Right lung (tissue), 5 donors: ENCODE data around the gene HECW1. TPM values are rescaled to one million over a fixed set of nuclear protein-coding genes. Genes with fewer than 3 reads are reported as not detected.
A peak's percentile ranks its signal among the peaks of the same experiment; 100 is the strongest.

Source experiments
- DNase-seq, 2 donors: peaks; one replicate each; pipeline ENCODE4 v3.0.0-alpha.2; 2013
- polyA plus RNA-seq, 5 donors: library from polyadenylated mRNA; unstranded; fragments of 120-200 nt; gene quantifications; one replicate each; pipeline versions ENCODE4 v1.2.1 to v1.2.3, GENCODE V29; 2013; ENCODE audit warnings: inconsistent platforms in 1 of 5, low replicate concordance in 1 of 5; ENCODE audit not compliant: insufficient read length in 5 of 5, insufficient read depth in 1 of 5

HECW1 gene
- polyA plus RNA-seq, 5 donors: 1.9 to 3.6 (median 3.4) TPM

DNA sequence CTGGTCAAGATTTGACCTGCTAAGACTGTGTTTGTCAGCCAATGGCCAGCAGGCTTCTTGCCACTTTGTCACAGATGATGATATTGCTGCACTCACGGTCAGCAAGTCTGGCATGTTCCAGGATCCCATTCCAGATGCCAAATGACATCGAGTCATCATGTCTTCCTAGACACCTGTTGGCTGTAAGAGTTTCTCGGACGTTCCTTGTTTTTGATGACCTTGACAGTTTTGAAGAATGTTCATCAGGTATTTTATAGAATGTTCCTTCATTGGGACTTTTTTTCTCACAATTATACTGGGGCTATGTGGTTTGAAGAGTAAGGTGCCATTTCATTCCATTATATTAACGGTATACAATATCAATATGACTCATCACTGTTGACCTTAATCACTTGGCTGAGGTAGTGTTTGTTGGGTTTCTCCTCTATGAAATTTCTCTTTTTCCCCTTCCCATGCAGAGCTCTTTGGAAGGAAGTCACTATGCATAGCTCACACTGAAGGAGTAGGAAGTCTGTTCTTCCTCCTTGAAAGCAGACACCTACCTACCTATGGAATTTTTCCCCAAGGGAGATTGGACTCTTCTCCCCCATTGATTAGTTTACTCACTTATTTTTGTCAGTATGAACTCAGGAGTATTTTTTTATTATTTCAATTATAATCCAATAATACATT lies 31.6 kb downstream of the HECW1 start:
- DNase-seq: no peak

DNA sequence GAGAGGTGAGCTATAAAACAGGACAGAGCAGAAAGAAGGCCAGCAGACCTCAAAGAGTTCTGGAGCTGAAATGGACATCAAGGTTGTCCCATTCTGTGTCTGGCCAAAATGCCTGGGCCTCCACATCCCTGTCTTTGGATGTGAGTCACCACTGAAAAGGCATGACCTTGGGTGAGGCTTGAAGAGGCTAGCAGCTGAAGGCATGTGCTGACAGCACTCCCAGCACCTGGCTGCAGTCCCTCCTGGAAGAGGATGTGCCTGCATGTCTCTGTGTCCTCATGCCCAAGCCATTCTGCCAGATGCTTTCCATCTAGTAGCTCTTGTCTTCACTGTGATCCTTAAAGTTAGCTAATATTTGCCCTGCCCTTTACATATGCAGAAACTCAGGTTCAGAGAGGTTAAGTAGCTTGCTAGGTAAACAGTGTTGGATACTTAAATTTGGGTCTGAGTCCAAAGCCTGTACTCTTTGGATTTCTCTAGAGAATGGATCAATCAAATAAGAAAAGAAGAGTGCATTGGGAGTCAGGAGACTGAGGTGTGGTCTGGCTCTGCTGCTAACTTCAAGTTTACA lies 35.8 kb downstream of the HECW1 start:
- peak in 1 of 2 donors; percentile 12 for DNase-seq

DNA sequence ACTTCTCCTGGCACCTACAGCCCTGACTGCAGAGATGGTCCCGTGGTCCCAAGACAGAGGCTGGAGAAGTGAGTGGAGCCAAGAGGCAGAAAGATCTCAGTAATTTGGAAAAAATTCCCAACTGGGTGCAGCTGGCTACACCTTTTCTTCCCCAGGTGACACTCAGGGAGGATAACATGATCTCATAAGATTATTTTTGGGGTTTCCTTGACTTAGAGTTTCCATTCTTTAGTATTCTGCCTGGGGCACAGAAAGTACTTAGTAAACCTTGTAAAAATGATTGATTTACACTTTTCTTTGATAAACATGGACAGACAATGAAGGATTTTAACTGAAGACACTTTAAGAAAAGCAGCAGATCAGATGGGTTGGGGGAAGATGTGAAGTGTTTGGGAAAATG lies 38.6 kb downstream of the HECW1 start:
- DNase-seq: no peak

DNA sequence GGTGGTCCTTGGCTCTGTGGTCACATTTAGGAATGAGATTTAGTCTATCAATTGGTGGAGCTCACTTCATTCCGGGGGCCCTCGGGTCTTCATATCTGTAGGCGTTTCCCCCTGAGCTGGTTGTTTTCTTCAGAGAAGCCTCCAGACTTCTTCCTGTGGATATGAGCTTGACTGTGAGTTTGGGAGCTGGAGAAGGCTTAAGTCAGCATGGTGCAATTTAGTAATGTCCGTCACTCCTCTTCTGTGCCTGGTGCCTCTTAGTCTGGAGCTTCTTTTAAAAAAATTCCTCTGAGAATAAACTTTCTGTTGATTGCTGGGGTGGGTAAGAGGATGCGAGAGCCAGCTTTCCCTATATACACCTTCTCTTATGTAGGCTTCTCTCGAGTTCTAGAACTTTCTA lies 40.2 kb downstream of the HECW1 start:
- DNase-seq: no peak

DNA sequence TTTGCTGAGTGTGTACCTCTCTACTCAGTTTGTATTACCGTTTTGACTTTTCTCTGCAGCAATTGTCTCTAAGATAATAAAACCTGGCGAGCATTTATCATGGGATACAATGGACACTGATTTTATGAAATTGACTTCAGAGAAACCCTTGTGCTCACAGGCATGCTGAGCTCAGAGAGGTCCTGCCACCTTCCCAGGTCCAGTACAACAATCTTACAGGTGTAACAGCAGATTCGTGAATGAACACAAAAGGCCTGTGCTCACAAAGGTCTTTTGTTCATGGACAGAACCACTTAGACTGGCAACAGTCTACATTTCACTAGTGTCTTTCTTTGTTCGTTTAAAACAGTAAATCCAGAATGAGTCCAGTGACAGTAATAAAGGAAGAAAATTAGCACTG lies 43.2 kb downstream of the HECW1 start:
- DNase-seq: no peak

DNA sequence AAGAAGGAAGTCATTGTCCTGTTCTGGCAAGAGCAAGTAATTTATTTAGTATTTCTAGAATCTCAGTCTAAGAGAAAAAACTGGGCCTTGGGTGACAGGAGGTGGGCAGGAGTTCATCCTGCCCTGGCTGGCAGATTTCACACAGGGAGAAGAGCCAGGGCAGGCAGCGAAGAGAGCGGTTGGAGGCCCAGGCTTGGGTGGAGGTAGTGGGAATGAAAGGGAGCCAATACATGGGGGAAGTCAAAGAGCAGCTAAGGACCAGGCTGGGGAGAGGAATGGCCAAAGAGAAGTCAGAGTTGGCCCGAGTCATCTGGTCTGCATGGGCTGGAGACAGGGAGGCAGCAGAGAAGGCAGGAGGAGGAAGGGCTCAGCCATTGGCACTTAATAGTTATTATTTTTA lies 51.4 kb downstream of the HECW1 start:
- no peak for DNase-seq

DNA sequence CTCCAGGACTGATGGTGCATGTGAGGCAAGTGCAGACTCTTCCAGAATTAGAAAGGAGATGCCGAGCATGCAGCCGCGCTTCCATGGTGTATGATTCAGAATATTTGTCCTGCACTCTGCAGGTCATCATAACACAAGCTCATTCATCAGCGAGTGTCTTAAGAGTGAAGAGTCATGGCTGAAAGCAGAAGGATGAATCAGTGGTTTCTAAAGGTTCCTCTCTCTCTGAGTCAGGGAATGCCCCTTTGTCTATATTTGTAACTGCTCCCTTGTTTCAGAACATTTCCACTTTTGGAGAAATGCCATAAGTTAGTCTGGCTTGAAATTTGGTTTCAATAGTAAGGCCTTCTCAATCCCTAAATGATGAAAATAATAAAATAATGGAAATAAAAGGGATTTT lies 52.3 kb downstream of the HECW1 start:
- DNase-seq: no peak

DNA sequence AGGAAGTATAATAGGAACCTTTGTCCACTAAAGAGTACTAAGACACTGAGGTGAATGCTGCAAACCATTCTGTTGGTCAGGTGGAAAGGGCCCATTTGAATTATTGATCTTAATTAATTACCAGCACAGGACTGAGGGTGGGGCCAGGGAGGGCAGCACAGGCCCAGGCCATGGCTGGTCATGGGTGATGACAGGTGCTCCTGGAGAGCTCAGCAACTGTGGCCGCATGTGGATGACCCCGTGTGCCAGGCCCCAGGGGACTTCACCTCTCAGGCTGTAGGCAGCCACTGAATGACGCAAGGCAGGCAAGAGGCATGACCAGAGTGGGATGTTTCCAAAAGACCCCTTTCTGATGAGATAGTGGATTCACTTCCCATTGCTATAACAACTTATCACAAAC lies 54.2 kb downstream of the HECW1 start:
- DNase-seq: no peak

DNA sequence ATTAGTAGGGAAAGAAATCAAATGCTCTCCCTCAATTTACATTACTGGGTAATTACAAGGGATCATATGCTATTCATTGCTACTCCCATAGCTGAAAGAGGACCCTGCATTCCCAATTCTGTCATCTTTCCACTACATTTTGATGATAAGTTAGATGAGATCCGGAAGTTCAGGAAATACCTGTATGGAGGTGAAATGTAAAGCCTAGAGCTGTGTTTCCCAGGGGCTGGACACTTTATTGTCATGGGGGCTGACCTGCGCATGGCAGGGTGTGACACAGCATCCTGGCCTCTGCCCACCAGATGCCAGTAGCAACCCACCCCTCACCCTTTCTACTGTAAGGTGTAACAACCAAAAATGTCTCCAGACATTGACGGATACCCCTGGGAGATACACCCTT lies 56.6 kb downstream of the HECW1 start:
- no peak for DNase-seq

DNA sequence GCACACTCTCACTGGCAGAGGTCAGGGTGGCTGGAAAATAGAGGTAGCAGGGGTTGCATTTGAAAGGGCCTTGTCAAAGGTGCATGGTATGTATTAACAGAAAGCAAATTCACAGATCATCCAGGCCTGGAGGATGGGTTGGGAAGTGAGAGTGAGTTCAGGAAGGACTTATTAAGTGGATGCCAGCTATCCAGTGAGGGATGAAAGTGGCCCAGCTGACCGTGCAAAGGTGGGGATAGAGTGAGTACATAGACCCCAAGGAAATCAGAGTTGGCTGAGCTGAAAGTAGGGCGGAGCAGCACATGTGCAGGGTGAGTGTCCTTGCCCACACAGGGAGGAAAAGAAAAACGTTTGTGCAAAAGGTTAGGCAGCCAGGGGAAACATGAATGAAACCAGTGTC lies 58.1 kb downstream of the HECW1 start:
- DNase-seq: no peak

DNA sequence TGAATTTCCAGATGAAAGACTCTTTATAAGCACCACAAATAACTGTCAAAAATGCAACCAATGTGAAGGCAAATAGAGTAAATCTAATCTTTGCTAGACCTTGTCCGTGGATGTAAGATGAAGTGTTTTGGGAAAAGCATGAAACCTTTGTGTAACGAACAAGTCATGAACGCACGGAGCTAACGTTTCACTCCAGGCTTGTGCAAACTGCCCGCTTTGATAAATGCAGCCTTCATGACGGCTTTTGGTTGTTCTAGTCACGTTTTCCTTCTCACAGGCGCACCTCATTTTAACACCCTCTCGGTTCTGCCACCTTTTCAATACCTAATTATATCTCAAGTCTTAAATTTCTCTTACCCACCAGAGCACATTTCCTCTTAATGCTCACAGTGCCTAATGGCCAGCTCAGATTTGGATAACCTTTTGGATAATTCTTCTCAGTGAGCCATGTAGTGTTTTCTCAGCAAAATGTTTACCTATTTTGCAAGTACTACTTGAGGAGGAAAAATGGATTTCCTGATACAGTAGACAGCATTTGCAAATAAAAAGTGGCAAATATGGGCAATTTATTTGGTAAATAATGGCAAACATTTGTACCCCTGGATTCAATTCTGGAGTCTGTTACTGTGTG lies 63.2 kb downstream of the HECW1 start:
- DNase-seq: no peak

DNA sequence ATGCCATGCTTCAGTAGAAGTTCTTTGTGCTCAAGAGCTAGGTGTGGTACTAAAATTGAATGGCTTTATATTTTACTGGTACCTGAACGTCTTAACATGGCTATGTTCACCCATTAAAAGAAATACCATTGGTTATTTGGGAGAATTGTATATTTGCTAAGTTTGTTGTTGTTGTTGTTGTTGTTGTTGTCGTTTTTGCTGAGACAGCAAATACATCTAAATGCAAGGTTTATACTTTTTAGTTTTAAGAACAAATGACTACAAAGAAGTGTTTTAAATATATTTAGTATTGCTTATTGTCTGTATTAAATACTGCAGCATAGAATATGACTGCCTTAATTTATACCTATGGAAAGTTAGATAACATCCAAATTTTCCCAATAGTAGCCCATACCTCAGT lies 66.9 kb downstream of the HECW1 start:
- DNase-seq: no peak

DNA sequence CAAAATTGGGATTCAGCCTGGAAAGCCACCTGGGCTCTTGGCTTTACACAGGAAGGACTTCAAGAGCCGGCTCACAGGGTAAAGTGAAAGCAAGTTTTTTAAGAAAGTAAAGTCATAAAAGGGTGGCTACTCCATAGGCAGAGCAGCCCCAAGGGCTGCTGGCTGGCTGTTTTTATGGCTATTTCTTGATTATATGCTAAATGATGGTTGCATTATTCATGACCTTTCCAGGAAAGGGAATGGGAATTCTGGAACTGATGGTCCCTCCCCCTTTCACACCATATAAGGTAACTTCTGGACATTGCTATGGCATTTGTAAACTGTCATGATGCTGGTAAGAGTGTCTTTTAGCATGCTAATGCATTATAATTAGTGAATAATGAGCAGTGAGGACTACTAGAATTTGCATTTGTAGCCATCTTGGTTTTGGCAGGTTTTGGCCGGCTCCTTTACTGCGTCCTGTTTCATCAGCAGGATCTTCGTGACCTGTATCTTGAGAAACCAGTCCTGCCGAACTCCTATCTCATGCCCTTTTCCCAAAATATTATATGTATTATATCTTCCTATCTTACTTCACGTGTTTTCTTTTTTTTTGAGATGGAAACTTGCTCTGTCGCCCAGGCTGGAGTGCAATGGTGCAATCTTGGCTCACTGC lies 80.5 kb downstream of the HECW1 start:
- DNase-seq: no peak

DNA sequence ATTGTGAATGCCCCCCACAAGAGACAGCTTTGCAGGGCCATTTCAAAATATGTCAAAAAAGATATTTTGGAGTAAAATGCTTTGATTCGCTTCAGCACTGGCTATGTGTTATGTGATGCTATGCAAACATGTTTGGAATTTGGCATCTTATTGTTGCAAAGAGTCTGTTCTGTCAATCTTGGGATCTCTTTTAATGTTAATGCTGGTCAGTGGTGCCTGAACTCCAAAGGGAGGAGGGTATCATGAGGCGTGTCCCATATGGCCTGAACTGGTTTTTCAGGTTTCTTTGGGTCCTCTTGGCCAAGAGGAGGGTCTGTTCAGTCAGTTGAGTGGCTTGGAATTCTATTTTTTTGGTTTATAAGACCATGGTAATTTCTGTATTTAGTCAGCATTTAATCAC lies 81.4 kb downstream of the HECW1 start:
- DNase-seq: peak in 1 of 2 donors; percentile 6

DNA sequence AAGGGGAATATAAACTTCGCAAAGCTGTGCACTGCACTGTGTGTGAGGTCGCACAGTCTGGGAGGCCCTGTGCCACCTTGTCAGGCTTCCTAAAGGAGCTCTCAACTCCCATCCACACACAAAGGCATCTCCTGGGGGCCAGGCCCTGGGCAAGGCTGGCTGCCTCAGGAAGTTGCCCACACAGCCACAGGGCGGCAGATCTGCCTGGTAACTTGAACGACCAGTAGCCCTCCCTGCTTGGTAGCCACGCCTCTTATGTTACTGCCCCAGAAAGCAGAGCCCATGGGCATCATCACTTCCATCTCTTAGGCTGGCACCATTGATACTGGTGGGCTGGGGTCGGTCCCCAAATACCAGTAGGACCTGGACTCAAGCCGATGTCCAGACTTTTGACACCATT lies 82.8 kb downstream of the HECW1 start:
- no peak for DNase-seq

DNA sequence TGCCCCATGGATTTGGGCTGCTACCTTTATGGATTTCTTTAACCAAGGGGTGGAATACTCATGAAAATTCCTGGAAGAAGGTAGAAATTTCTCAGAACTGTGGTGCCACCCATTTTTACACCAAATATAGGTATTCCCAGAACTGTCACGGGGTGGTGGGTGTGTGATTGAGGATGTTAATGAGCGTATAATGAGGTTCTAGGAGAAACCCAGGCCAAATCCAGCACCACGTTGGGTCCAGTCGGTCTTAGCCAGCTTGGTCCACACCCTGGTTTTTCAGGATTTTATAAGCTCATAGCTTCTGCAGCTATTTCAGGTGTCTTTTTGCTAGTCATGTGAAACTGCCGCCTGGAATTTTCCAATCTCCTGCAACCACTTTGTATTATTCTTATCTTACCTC lies 83.3 kb downstream of the HECW1 start:
- DNase-seq: no peak

DNA sequence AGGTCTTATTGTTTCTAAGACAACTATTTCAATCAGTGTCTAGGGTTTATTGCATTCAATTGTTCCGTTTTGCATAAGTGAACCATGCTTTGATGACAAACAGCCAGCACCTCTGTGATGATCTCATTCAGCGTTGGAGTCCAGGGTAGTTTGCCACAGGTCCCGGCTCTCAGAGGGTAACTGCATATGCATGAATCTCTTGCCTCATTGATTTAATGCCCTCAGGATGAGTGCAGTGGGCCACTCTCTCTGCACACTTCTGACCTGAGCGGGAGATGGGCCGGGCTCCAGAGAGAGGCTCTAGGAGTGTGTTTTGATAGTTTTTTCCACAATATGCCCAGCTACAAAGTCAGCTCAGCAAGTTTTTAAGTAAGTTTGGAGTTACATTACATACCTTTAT lies 83.9 kb downstream of the HECW1 start:
- no peak for DNase-seq

DNA sequence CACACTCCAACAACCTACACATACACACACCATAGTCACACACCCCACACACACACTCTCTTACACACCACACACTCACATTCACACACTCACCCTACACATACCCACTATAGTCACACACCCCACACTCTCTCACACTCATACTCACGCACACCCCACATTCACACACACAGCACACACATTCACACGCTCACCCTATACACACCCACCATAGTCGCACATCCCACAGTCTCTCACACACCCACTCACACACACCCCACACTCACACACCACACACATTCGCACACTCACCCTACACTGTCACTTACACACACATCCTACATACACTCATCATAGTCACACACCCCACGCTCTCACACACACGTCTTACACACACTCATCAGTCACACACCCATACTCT lies 85.6 kb downstream of the HECW1 start:
- no peak for DNase-seq

DNA sequence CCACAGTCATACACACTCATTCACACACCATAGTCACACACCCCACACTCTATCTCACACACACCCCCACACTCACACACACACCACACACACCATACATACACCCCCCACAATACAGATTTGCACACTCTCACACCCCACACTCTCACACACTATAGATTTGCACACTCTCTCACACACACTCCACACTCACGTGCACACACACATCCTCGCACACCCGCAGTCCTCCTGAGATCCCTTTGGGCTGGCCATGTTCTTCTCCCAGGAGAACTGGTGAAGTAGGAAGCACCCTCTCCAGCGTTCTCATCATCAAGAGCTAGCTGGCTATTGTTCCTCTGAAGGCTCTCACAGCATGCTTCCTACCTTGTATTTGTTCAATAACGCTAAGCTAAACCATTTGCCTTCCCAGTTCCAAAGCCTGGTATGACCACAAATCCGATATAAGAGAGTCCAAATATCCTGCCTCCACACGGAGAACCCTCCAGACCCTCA lies 86.2 kb downstream of the HECW1 start:
- DNase-seq: no peak

DNA sequence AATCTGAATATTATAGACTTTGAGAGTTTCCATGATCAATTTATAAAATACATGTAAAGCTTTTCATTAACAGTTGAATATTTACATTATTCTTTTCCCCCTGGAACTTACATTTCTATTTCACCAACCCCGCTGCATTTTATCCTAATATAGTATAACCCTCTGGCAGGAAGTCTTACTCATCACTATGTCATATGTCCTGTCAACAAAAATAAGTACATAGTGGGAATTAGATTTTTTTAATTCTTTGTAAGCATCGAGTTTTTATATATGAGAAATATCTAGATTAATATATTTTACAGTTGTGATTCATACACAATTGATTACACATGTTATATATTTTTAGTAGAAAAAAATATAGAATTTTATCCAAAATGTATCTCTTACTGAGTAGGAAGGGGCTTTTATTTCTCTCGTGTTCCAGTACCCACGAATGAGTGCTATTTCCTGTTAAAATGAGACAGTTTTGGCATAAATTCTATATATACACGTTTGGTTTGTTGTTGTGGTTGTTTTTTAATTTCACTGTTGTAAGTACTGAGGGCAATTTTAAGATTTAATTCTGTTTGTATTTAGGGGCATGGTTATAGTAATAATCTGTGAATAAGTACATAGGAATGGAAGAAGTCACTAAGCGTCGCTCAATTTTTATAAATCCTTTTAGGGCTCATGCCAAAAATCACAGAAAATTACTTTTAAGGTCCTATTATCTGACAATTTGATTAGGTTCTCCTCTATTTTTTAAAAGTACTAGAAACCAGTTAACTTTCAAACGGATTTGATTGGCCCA lies 87.1 kb downstream of the HECW1 start:
- DNase-seq: no peak

DNA sequence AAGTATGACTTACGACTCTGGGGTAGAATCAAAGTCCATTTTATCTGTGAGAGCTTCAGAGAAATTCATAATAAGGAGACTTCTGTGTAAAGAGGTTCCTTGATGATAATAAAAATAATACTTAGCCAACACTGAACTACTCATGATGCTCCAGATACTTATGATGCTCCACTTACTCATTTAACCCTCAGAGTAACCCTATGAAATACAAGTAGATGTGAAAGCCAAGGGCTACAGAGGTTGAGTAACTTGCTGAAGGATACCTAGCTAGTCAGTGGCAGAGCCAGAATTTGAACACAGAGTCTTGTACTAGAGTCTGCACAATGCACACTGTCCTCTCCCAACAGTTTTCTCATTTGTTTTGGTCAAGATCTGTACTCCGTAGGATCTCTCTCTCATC lies 89.5 kb downstream of the HECW1 start:
- DNase-seq: no peak

DNA sequence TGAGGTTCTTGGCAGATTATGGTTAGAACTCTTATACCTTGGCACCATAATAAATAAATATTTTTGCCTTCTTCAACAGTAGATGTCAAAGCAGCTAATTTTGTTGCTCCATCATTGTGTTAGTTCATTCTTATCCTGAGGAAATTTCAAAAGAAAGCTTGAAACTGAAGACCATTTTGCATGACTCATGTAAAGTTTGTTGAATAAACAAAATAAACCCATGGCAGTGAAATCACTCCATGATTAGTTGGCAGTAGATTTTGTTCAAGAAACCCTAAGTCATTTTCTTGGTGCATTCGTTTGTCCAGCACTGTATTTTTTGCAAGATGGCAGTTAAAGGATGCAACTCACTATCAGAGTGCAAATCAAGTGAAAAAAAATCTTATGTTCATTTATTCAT lies 91.6 kb downstream of the HECW1 start:
- DNase-seq: no peak
